GM12873 (cell line): ENCODE measurements around the gene APOLD1.

Experiments
- TF ChIP-seq, protein P1 (sequence below): IDR thresholded peaks from 2 replicates; pipeline ENCODE4 v1.5.1; 2012; ENCODE audit warnings: low read depth, mild to moderate bottlenecking, moderate library complexity, low read length, control low read depth; ENCODE audit not compliant: insufficient read depth; ENCODE audit errors: missing control alignments

APOLD1 gene

GRCh38 chr12:12804432-12804886, 19.0 kb downstream of the APOLD1 start:
- TF ChIP-seq, protein P1, sequence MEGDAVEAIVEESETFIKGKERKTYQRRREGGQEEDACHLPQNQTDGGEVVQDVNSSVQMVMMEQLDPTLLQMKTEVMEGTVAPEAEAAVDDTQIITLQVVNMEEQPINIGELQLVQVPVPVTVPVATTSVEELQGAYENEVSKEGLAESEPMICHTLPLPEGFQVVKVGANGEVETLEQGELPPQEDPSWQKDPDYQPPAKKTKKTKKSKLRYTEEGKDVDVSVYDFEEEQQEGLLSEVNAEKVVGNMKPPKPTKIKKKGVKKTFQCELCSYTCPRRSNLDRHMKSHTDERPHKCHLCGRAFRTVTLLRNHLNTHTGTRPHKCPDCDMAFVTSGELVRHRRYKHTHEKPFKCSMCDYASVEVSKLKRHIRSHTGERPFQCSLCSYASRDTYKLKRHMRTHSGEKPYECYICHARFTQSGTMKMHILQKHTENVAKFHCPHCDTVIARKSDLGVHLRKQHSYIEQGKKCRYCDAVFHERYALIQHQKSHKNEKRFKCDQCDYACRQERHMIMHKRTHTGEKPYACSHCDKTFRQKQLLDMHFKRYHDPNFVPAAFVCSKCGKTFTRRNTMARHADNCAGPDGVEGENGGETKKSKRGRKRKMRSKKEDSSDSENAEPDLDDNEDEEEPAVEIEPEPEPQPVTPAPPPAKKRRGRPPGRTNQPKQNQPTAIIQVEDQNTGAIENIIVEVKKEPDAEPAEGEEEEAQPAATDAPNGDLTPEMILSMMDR, result no peak

DNA sequence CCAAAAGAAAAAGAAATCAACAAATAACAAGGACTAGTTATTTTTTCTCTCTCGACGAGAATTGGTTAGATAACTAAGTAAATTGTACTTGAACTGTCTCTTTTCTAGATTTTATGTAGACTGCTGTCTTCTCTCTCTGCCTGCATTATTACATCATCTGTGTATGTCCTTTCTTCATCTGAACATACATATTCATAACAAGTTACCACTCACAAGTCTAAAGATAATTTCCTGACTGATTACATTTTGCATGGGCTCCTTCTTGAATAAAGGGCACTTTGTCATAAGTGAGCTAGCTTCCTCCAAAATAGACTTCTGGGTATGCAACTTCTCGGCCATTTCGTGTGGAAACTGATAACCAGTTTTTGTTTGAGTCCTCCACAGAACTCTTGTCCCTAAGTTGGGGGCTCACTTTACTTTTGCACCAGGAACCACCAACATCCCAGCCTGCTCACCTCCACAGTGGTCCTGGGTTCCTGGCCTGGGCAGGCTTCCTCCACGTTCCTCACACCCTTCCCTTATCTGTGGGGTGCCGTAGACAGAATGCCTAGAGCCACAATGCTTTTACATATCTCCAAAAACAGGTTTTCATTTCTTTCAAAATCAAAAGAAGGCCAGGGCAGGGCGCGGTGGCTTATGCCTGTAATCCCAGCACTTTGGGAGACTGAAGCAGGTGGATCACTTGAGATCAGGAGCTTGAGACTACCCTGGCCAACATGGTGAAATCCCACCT, 21.5 kb downstream of the APOLD1 start:
- TF ChIP-seq, protein P1, result no peak

DNA sequence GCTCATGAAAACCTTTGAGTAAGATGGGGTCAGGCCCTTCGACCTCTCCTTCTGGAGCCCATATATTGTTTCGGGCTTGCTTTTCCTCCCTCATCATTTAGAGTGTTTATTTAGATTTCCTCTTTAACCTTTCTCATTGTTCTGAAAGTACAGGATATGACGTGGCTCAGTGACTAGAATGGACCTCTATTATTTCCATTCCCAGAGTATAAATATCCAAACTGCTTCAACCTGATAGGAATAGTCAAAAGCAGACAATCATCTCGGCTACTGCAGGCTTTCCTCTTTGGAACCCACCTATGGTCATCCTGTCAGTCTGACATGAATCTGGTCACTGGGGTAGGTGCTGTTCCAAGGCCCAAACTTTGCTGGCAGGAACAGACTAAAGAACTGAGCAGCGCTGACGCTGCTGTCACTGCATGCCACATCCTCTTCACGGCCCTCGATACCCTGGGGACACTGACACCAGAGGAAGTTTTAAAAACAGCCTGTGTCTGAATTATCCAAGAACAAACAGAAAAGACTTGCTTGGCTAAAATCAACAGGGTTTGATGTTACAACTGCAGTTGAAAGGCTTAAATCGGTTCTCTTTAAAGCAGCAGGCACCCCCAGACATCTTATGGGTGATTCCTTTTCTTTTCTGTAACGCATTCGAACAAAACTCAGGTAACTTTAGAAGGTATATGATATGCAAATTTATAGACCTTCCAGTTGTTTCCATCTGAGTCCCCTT, 22.7 kb downstream of the APOLD1 start:
- TF ChIP-seq, protein P1, result no peak

DNA sequence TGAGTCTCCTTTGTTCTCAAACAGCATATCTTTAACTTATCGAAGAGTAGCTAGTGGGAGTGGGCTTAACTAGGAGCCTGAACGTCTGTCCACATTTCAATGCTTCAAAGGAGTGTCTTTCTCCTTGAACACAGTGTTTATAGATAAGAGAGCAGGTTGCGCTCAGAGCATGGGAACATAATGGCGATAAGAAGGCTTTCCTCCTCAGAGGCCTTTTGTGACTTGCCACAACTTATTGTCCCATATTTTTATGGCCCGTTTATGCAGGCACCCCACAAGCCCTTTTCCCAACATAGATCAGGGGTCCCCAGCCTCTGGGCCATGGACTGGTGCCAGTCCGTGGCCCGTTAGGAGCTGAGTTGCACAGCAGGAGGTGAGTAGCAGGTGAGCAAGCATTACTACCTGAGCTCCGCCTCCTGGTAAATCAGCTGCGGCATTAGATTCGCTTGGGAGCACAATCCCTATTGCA, 25.1 kb downstream of the APOLD1 start:
- TF ChIP-seq, protein P1, result no peak

- TF ChIP-seq, protein P1, result no peak
Observed at GRCh38 chr12:12811343-12811742, 25.9 kb downstream of the APOLD1 start.

- TF ChIP-seq, protein P1, result no peak
Observed at GRCh38 chr12:12812174-12812573, 26.7 kb downstream of the APOLD1 start.

DNA sequence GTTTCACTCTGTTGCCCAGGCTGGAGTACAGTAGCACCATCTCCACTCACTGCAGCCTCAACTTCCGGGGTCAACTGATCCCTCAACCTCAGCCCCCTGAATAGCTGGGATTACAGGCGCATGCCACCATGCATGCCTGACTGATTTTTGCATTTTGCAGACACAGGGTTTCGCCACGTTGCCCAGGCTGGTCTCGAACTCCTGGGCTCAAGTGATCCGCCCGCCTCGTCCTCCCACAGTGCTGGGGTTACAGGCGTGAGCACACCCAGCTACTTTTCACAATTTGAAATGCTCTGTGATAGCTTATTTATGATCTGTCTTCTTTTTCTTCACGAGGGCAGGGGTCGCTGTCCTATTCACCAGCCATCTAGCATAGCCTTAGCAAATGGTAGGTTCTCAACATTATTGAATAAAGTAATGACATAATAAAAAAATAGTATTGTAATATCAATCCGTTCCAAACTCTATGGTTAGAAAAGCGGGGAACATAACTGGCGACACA, 27.2 kb downstream of the APOLD1 start:
- TF ChIP-seq, protein P1, result no peak
